HT1080 (cell line): ENCODE measurements around the gene MRPL48. TPM values are rescaled to one million over a fixed set of nuclear protein-coding genes. Genes with fewer than 3 reads are reported as not detected.
"Not testable (repeated sequence)": the region's sequence is repeated elsewhere in the genome, so short reads cannot be mapped to it uniquely, and the experiment has no call there.

ENCODE experiments used
- DNase-seq: peaks from one replicate; pipeline ENCODE4 v3.0.0-alpha.2; 2015; ENCODE audit warnings: low read depth
- total RNA-seq: library from RNA; depleted of rRNA; stranded (reverse); fragments of >200 nt; shearing (Covaris generic); gene quantifications from 2 replicates; pipeline ENCODE4 v1.2.3, GENCODE V29; 2014

MRPL48 gene
- total RNA-seq, 1 experiment from 2014 or later, result 64.8 TPM

- peak; percentile 2 for DNase-seq
Observed at GRCh38 chr11:73838443-73839122, 50.9 kb downstream of the MRPL48 start.

DNA sequence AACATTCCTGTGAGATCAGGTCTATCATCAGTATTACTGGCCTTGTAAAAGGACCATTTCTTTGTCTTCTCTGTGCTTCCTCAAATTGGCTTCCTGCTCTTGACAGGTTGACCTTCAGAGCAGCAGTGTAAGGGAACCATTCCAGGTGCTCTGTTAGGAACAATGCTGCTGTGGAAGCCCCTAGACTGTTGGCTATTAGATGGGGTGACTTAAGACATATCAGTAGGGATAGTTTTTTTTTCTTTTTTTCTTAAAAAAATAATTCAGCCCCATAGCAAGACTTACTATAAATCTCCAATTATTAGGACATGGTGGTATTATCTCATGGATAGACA is 51.4 kb downstream of the MRPL48 start:
- DNase-seq, result no peak

DNA sequence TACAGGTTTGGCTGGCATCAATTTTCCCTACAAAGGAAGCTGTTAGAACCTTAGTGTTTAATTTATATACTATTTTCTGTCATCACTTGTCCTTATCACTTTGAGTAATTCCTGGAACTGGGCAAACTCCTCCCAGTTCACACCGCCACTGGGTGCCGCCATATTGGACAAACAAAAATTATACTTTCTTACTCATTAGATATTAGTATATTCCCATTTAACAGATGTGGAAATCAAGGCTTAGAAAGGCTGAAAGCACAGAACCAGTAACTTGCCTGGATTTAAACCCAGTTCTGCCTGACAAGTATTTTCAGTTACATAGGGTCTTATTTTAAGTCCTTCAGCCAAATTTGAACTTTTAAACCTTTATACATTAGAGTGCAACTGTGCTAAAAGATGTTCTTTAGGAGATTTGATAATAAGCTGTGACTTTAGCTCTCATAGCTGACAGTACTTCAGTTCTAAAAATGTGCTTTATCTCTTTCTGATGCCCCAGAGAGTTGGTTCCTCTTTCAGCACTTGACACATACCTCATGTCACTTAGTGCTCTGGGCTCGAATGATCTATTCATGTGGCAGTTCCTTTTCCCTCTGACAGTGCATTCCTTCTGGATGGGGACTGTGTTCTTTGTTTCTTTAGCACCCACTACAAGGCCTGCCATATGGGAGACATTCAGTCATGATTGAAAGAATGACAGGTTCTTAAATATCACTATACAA is 63.5 kb downstream of the MRPL48 start:
- DNase-seq, result no peak

GRCh38 chr11:73852049-73852448 is 64.4 kb downstream of the MRPL48 start:
- DNase-seq, result no peak

DNA sequence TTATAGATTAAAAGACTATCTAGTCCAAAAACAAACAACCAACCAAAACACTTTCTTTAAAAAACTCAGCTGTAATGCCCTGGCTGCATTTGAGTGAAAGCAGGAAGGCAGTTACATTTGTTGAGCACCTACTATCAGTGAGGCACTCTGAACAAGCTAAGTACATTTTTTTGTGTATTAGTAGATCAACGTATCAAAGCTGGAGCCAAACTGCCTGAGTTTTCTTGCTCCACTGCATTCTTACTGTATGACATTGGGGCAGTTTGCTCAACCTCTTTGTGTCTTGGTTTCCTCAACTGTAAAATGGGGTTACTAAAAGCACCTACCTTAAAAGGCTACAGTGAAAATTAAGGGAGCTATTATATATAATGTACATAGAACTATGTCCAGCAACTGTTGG is 67.0 kb downstream of the MRPL48 start:
- no peak for DNase-seq

- DNase-seq, result no peak
Observed at GRCh38 chr11:73856031-73856567, 68.4 kb downstream of the MRPL48 start.

GRCh38 chr11:73859671-73860070 is 72.0 kb downstream of the MRPL48 start:
- no peak for DNase-seq

DNA sequence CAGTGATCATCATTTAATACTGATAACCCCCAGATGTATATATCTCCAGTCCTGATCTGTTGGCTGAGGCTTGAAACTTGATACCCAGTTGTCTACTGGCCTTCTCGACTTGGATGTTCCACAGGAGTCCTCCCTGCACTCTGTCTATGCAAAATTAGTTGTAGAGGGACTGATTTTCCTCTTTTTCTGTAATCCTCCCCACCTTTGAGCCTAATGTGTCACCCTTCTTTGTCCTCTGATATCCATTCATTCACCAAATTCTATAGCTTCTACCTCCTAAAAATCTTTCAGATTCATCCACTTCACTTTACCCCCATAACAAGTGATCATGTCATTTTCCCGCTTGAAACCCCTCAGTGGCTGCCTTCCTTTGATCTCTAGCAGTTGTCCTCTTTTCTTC is 72.5 kb downstream of the MRPL48 start:
- no peak for DNase-seq

DNA sequence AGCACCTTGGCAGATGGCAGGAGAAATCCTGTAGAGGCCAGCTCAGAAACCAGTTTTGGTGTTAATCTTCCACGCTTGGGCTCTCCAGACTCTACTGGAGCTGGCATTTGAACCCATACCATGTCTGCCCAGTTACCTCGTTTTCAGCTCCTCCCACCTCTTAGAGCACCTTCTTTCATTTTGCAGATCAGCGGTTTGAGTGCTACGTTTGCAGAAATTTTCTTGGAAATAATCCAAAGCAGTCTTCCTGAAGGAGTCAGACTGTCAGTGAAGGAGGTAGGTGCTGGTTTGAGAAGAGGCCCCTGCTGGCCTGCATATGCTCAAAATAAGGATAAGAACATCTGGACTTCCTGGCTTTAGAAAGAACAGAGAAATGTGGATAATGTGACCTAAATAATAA is 75.3 kb downstream of the MRPL48 start:
- DNase-seq, result no peak

- DNase-seq, result no peak
Observed at GRCh38 chr11:73866095-73866579, 78.5 kb downstream of the MRPL48 start.

GRCh38 chr11:73866586-73866996 is 78.9 kb downstream of the MRPL48 start:
- peak; percentile 88 for DNase-seq

DNA sequence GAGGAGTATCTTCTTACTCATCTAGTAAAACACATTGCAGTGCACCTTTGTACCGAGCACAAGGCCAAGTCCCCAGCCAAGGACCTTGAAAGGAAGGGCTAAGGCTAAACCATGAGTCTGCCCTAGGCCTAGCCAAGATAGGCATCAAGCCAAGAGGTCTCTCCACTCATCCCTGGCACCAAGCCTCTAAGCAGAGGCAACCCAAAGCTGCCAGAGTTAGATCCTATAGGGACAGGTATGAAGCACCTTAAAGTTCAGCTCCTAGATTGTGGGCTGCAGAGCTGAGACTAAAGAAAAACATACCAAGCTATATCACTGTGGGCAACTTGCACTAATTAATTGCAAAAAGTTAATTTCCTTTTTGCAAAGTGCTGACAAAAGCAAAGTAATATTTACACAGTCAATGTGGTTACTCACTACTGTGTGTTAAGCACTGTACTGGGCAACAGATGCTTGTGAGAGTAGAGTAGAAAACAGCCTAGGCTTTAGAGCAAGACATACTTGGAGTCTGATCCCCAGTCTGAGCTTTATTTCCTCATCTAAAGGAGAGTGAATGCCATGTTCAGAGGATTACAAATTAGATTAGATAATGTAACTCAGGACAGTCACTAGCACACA is 81.8 kb downstream of the MRPL48 start:
- DNase-seq, result no peak

DNA sequence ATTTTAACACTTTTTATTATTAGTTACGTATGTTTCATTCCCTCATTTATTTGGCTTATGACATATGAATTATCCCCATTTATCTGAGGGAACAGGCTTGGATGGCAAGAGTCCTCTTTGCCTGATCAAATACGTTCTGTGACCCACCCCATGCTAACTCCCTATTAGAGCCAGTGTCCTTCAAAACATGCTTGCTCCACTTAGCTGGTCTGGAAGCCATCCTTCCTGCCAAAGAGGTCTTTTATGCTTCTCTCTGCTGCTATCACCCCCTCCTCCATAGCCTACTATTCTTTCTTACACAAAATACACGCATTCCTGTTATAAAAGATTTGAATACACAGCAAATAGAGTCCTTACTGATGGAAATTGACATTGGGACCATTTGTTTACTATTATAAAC is 82.6 kb downstream of the MRPL48 start:
- no peak for DNase-seq

GRCh38 chr11:73872749-73873357 is 85.2 kb downstream of the MRPL48 start:
- DNase-seq, result no peak

GRCh38 chr11:73875380-73875779 is 87.7 kb downstream of the MRPL48 start:
- no peak for DNase-seq

GRCh38 chr11:73875840-73876239 is 88.2 kb downstream of the MRPL48 start:
- DNase-seq, result no peak

GRCh38 chr11:73876424-73877310 is 89.0 kb downstream of the MRPL48 start, which contains the start of the genes COA4 and PAAF1:
Gene COA4, minus strand, starts transcription at chr11:73876846. Its CDS starts 3,468 bp downstream, at chr11:73873378.
Gene PAAF1, plus strand, starts transcription at chr11:73876999. Its CDS starts 23 bp downstream, at chr11:73877022.
- peak; percentile 98 for DNase-seq

DNA sequence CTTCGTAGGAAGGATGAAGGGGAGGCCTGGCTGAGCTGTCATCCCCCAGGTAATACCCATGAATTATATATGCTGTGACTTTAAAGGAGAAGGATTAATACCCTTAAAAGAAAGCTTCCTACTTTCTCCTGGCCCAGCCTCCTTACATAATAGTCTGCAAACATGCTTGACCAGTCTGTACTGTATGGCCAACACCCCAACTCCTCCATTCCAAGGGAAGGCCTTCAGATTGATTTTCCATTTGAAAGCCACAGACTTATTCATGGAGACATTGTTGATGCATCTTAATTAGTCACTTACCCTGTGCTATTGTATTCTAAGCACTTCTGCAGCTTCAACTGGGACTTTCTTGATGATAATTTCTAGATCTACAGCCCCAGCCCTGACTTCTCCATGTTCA is 91.1 kb downstream of the MRPL48 start:
- DNase-seq, result no peak

DNA sequence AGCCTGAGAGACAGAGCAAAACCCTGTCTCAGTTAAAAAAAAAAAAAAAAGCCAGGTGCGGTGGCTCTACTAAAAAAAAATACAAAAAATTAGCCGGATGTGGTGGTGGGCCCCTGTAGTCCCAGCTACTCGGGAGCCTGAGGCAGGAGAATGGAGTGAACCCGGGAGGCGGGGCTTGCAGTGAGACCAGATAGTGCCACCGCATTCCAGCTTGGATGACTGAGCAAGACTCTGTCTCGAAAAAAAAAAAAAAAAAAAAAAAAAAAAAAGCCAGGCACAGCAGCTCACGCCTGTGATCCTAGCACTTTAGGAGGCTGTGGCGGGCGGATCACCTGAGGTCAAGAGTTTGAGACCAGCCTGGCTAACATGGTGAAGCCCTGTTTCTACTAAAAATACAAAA is 92.8 kb downstream of the MRPL48 start:
- DNase-seq, result not testable (repeated sequence)

DNA sequence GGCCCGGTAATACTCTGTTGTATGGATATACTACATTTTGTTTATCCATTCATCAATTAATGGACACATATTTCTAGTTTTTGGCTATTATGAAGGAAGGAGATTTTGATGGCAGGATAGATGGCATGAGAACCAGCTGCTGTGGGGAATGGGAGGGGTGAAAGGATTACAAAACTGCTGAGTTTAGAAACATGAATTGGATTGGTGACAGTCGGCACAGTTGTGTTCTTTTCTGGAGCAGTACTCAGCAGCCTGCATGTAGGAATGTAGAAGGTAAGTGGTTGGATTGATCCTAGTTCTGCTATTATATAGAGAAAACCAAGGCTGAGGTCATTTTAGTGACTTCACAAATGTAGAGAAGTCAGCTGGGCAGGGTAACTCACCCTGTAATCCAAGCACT is 96.2 kb downstream of the MRPL48 start:
- DNase-seq, result no peak

- DNase-seq, result no peak
Observed at GRCh38 chr11:73888244-73888643, 100.6 kb downstream of the MRPL48 start.
